GM18499 (cell line): Measurements from ENCODE around the gene KIF21B.
"Not testable (repeated sequence)": the region's sequence is repeated elsewhere in the genome, so short reads cannot be mapped to it uniquely, and the experiment has no call there.

Experiments used
- ATAC-seq: cut with Tn5 transposase; IDR thresholded peaks from one replicate; pipeline ENCODE4 v1.9.1; 2021; ENCODE audit warnings: moderate number of reproducible peaks; ENCODE audit not compliant: insufficient read depth, unreplicated experiment

Gene KIF21B

GRCh38 chr1:200975458-200975857 is 48.1 kb downstream of the KIF21B start:
- ATAC-seq = no peak

- ATAC-seq = no peak
These were observed 48.8 kb downstream of the KIF21B start for GRCh38 chr1:200974711-200975110.

DNA sequence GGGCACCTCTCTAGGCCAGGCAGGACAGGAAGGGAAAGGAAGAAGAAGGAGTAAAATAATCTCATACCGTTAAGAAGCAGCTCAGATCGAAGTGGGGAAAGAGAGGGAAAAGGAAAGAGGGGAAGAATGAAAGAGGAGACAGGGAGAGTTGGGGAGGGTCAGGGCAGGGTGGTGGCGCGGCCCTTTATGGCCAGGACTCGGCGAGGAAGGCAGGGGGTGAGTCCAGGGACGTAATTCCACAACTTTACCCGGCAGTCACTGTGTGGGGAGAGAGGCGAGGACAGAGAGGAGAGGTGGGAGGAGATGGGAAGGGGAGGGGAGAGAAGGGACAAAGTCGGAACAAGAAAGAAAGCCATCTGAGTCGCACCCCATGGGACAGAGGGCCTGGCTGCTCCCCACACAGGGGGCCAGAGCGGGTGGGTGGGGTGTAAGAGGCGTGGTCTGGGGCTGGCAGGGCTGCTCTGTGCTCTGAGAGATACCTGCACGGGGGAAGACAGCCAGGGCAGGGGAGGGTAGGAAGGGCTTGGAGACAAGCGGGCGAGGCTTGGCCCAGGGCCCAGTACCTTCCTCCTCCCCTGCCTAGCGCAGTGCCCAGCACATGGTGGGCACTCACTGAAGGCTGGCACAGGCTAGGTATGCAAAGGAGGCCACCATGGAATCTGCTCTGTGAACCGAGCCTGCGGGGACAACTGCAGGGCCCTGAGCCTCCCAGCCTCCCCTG is 49.4 kb downstream of the KIF21B start:
- ATAC-seq = no peak

DNA sequence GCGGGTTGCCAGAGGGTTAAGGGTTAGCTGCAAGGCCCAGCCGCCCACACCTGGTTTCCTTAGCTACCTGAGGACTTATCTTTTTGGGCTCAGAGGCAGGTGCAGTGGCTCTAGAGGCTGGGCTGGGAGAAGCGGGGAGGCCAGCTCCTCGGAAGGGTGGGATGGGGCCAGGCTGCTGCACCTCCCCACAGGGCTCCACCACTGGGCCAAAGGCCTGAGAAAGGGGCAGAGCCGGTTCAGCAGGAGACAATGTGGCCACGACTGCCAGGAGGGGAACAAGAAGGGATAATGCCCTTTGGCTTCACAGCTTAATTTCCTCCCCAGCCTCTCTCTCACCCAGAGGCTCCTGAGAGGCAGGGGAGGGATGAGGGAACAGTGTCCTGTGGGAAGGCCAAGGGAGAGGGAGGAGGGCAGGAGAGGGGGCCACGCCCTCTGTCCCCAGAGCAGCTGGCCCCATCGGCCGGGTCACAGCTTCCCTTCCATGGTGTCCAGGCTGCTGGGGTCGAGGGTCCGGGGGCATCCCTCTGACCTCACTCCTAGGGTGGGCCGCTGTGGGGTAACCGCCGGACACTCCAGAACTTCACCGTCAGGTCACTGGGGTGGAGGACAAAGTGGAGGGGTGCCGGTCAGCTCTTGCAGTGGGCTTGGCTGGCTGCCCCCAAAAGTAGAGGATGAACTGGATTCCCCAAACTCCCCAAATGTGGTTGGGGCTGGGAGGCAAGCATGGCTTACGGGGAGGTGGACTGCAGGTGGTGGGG is 50.4 kb downstream of the KIF21B start:
- ATAC-seq = no peak

DNA sequence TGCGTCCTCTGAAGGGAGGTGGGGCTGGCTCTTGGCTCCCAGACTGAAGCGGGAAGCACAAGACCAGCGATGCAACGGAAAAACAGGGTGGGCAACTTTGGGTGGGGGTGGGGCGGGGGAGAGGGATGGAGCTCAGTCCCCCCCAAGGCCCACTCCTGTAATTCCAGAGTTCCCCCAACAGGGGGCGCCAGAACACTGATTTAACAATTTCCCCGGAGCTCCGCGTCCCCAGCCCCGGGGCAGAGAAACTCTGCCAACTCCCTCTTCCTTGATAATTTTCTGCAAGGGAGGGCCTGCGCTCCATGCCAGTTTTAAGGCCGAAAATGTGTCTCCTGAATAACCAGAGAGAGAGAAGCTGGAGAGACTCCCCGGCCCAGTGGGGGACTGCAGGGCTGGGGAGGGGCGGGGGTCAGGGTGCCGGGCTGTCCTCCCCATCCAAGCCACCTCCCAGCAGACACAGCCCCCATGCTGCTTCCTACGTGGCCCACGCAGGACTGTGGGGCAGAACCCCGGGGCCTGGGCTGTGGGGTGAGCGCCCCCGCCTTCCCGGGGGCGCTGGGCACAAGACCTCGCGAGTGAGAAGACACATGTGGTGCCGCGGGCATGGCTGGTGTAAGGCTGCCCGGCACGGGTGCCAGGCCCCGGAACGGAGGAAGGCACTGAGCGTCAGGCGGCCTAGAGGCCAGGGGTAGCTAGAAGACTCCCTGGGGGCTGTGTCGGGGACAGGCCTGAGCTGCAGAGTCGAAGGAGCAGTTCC is 51.4 kb downstream of the KIF21B start:
- ATAC-seq = no peak

DNA sequence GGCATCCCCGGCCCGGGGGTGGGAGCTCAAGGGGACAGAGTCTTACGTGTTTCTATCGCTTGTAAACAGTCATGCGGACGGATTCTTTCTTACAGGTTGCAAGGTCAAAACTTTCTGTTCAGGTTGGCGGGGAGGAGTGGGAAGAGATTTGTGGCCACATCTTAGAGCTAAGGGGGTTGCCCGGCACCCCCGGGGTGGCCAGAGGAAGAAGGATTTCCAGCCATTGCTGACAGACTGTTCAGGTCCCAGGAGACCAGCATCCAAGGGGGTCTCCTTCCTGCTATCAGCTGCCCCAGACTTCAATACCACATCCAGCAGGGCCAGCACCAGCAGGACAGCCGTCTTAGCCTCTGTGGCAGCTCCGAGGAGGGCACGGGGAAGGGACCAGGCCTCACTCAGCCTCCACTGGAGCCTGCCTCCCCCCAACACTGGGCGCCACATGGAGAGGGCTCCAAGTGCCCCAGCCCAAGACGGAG is 52.0 kb downstream of the KIF21B start:
- ATAC-seq = no peak

- no peak for ATAC-seq
These were observed 52.6 kb downstream of the KIF21B start for GRCh38 chr1:200970771-200971427.

GRCh38 chr1:200969726-200970561 is 53.6 kb downstream of the KIF21B start:
- no peak for ATAC-seq

- ATAC-seq = no peak
These were observed 54.8 kb downstream of the KIF21B start for GRCh38 chr1:200968469-200969410.

- no peak for ATAC-seq
These were observed 55.6 kb downstream of the KIF21B start for GRCh38 chr1:200967693-200968468.

DNA sequence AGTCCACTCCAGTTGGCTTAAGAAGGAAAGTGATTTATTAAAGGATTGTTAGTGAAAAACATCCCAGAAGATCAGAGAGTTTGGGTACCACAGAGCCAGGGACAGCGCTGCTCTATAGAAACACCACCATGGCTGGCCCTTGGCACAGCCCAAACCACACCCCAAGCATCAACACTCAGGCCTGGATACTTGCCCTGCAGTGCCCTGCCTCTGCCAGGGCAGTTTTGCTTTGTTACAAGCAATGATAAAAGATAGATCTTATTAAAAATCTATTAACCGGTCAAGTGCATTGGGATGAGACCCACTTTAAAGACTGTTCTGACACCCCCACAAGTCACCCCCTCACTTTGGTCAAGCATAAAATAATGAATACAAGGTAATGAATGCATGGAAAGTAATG is 56.6 kb downstream of the KIF21B start:
- ATAC-seq = no peak

- ATAC-seq = no peak
These were observed 58.3 kb downstream of the KIF21B start for GRCh38 chr1:200965111-200965805.

GRCh38 chr1:200963888-200964287 is 59.6 kb downstream of the KIF21B start:
- not testable (repeated sequence) for ATAC-seq

DNA sequence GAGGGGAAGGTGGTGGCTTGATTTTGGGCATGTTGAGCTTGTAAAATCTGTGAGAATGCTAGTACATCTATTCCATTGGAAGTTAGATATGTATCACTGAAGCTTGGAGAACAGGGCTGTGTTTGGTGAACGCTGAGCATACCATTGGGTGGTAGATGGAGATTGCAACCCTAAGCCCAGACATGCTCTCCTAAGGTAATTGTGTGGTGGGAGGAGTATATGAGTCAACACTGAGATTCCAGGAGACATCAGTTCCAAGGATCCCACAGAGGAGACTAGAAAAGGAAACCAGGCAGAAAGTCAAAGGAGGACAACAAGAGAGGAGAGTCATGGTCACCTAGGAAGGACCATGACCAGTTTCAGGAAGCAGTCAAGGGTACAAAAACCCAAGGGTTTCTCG is 60.4 kb downstream of the KIF21B start:
- no peak for ATAC-seq

- ATAC-seq = no peak
These were observed 60.9 kb downstream of the KIF21B start for GRCh38 chr1:200962631-200963030.

GRCh38 chr1:200962151-200962550 is 61.4 kb downstream of the KIF21B start:
- ATAC-seq = not testable (repeated sequence)

DNA sequence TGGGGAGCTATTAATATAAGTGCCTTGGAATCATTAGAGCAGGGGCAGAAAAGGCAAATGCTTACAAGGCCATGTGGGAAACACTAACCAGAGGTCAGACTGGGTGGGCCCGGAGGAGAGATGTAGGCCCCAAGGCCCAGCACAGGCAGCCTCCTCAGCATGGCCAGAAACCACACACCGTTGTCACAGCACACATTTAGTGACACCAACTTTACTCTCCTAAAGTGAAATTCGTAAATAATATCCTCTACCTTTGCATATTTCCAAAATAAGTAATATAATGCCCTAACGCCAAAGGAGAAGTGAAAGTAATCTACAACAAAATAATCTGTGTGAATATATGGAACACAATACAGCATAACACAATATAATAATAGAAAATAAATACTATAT is 62.6 kb downstream of the KIF21B start:
- ATAC-seq = no peak
